Transverse colon (tissue), 4 donors: ENCODE data around the gene OLFML3. TPM values are rescaled to one million over a fixed set of nuclear protein-coding genes. Genes with fewer than 3 reads are reported as not detected.

Experiments used
- DNase-seq: peaks from one replicate; pipeline ENCODE4 v3.0.0-alpha.2; 2019
- H3K27ac ChIP-seq, 4 donors: fragments of 200-600 bp; sonication (generic); 2 replicates each; pipeline ENCODE4 v1.5.1; 2016 to 2018; ENCODE audit warnings: inconsistent platforms in 4 of 4
- H3K27me3 ChIP-seq: fragments of 200-600 bp; sonication (generic); 2 replicates; pipeline ENCODE4 v1.5.1; 2017; ENCODE audit warnings: inconsistent platforms
- H3K36me3 ChIP-seq, 4 donors: fragments of 200-600 bp; sonication (generic); 2 replicates each; pipeline ENCODE4 v1.5.1; 2017 to 2019; ENCODE audit warnings: inconsistent platforms in 4 of 4
- H3K4me1 ChIP-seq, 4 donors: fragments of 200-600 bp; sonication (generic); 2 replicates each; pipeline ENCODE4 v1.5.1; 2017 to 2020; ENCODE audit warnings: inconsistent platforms in 4 of 4
- H3K4me3 ChIP-seq, 4 donors: fragments of 200-600 bp; sonication (generic); 1 replicate in 1 of 4; 2 replicates in 3 of 4; pipeline versions ENCODE4 v1.5.1 to v1.6.1; 2017 to 2019; ENCODE audit warnings: inconsistent platforms in 4 of 4
- H3K9me3 ChIP-seq, 2 donors: fragments of 200-600 bp; sonication (generic); 2 replicates each; pipeline ENCODE4 v1.5.1; 2017 to 2019; ENCODE audit warnings: inconsistent platforms in 2 of 2
- EP300 ChIP-seq: sonication (generic); formaldehyde crosslinking; IDR thresholded peaks from one replicate; pipeline ENCODE4 v1.6.1; 2017; ENCODE audit warnings: antibody characterized with exemption, low read depth
- POLR2A ChIP-seq: fragments of 450-650 bp; IDR thresholded peaks from one replicate; pipeline ENCODE4 v1.6.1; 2016; ENCODE audit warnings: antibody characterized with exemption, mild to moderate bottlenecking, moderate library complexity
- POLR2AphosphoS5 ChIP-seq, 3 donors: sonication (generic); formaldehyde crosslinking; IDR thresholded peaks; one replicate each; pipeline ENCODE4 v1.6.1; 2016; ENCODE audit warnings: antibody characterized with exemption in 3 of 3
- WGBS, 2 donors: methylation state at CpG; one replicate each; pipeline ENCODE4 v1.1.5; 2018; ENCODE audit warnings: low coverage in 1 of 2; 5-methylcytosine and 5-hydroxymethylcytosine counted together
- in situ Hi-C, 4 donors: fragments of 200-750 bp; cut with MboI; loops; one replicate each; pipeline versions ENCODE4 v1.15.0 to v1.15.1; 2017; ENCODE audit warnings: low sequenced_read_pairs in 3 of 4, low pct_ligation_motif_present in 1 of 4, low pct_unique_long_range_greater_than_20kb in 1 of 4
- intact Hi-C: fragments of 100-400 bp; cut with DNase I; formaldehyde crosslinking; loops from one replicate; pipeline ENCODE4 v1.15.1; 2023; ENCODE audit warnings: low total_unique reads
- total RNA-seq, 4 donors: library from RNA; depleted of rRNA; stranded (reverse); fragments of >200 nt; gene quantifications; one replicate each; pipeline ENCODE4 v1.1.0, GENCODE V29; 2016
- TF ChIP-seq, protein P1 (sequence below), 5 experiments: fragments of 200-600 bp in 3 of 5; fragments of 450-650 bp in 2 of 5; sonication (generic) in 3 of 5; IDR thresholded peaks; 1 replicate in 2 of 5; 2 replicates in 3 of 5; pipeline ENCODE4 v1.5.1; 2016 to 2017; ENCODE audit warnings: antibody characterized with exemption in 5 of 5, inconsistent platforms in 3 of 5, mild to moderate bottlenecking in 2 of 5, moderate library complexity in 1 of 5

OLFML3 gene
- total RNA-seq, 4 donors from 2014 or later = 15.7 to 29.2 (median 24.3) TPM

- in situ Hi-C loops = no loop called here
Measured at GRCh38 chr1:113990530-113990929, 11.3 kb downstream of the OLFML3 start.

GRCh38 chr1:113990961-113991360 is 11.7 kb downstream of the OLFML3 start:
- TF ChIP-seq, protein P1, sequence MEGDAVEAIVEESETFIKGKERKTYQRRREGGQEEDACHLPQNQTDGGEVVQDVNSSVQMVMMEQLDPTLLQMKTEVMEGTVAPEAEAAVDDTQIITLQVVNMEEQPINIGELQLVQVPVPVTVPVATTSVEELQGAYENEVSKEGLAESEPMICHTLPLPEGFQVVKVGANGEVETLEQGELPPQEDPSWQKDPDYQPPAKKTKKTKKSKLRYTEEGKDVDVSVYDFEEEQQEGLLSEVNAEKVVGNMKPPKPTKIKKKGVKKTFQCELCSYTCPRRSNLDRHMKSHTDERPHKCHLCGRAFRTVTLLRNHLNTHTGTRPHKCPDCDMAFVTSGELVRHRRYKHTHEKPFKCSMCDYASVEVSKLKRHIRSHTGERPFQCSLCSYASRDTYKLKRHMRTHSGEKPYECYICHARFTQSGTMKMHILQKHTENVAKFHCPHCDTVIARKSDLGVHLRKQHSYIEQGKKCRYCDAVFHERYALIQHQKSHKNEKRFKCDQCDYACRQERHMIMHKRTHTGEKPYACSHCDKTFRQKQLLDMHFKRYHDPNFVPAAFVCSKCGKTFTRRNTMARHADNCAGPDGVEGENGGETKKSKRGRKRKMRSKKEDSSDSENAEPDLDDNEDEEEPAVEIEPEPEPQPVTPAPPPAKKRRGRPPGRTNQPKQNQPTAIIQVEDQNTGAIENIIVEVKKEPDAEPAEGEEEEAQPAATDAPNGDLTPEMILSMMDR (IDR thresholded peaks at IDR 0.05) = no peak
- no peak for TF ChIP-seq POLR2AphosphoS5 (IDR thresholded peaks at IDR 0.05)
- no peak for TF ChIP-seq POLR2A
- TF ChIP-seq EP300 = no peak
- no peaks in the 10 kb centered on the region for H3K4me1 ChIP-seq
- H3K27ac ChIP-seq = no peak overlapping the region
- H3K4me3 ChIP-seq = no peak overlapping the region
- no peaks in the 10 kb centered on the region for H3K36me3 ChIP-seq
- DNase-seq = no peak
- H3K27me3 ChIP-seq = no peaks in the 10 kb centered on the region
- WGBS, 2 donors = 80 to 81% methylated on average over 1 to 4 of the region's 4 CpGs
- intact Hi-C loops (no loop called here), in situ Hi-C loops (no loop called here)
- peaks cover 8 to 14% of the 10 kb centered on the region in 2 donors for H3K9me3 ChIP-seq

More at GRCh38 chr1:113990530-113990929, 11.3 kb downstream of the OLFML3 start:
- 57 to 84% methylated on average over 1 to 2 of the region's 2 CpGs for WGBS, 2 donors
- no peak overlapping the region for H3K4me3 ChIP-seq
- H3K27ac ChIP-seq = no peak overlapping the region
- no peaks in the 10 kb centered on the region for H3K36me3 ChIP-seq
- no peaks in the 10 kb centered on the region for H3K4me1 ChIP-seq
- H3K9me3 ChIP-seq = peaks cover 4 to 10% of the 10 kb centered on the region in 2 donors
- intact Hi-C loops = no loop called here
- no peaks in the 10 kb centered on the region for H3K27me3 ChIP-seq
- DNase-seq = no peak
- TF ChIP-seq POLR2AphosphoS5 (IDR thresholded peaks at IDR 0.05) = no peak
- no peak for TF ChIP-seq POLR2A

GRCh38 chr1:113991467-113991997 is 12.3 kb downstream of the OLFML3 start:
- no peaks in the 10 kb centered on the region for H3K36me3 ChIP-seq
- H3K4me3 ChIP-seq = no peak overlapping the region
- DNase-seq = no peak
- WGBS, 2 donors = 81% methylated on average over 5 of the region's 5 CpGs; no CpG with 5 or more reads in 1 of the 2 donors
- intact Hi-C loops = no loop called here
- H3K4me1 ChIP-seq = no peaks in the 10 kb centered on the region
- in situ Hi-C loops = no loop called here
- peaks cover 10 to 17% of the 10 kb centered on the region in 2 donors for H3K9me3 ChIP-seq
- H3K27ac ChIP-seq = no peak overlapping the region
- TF ChIP-seq POLR2AphosphoS5 (IDR thresholded peaks at IDR 0.05) (no peak), EP300 (no peak), POLR2A (no peak)
- TF ChIP-seq, protein P1 (IDR thresholded peaks at IDR 0.05) = no peak
- no peaks in the 10 kb centered on the region for H3K27me3 ChIP-seq

DNA sequence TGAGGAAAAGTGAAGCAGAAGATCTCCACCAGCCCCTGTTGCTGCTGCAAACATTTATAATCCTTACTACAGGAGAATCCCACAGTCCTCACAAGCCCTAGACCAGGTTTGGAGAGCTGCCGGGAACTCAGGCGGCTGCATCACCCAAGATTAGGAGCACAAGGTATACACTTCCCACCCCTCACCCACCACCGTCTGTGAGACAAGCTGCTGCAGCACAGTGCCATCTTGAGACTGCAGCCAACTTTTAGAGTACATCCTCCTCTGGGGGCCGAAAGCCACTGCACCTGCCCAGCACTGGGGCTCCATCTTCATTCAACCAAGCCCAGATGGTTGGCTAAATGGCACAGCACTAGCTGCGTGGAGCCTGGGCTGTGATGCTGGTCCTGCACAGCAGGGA is 13.8 kb downstream of the OLFML3 start:
- WGBS, 2 donors = 96% methylated on average over 4 of the region's 5 CpGs; no CpG with 5 or more reads in 1 of the 2 donors
- in situ Hi-C loops = no loop called here
- Histone ChIP-seq H3K36me3 (no peaks in the 10 kb centered on the region), H3K27me3 (no peaks in the 10 kb centered on the region), H3K9me3 (peaks cover 10 to 17% of the 10 kb centered on the region in 2 donors), H3K27ac (no peak overlapping the region), H3K4me3 (no peak overlapping the region), H3K4me1 (no peaks in the 10 kb centered on the region)
- DNase-seq = no peak
- intact Hi-C loops = no loop called here
- no peak for TF ChIP-seq POLR2A
- TF ChIP-seq EP300 = no peak
- no peak for TF ChIP-seq POLR2AphosphoS5 (IDR thresholded peaks at IDR 0.05)
- TF ChIP-seq, protein P1 (IDR thresholded peaks at IDR 0.05) = no peak

DNA sequence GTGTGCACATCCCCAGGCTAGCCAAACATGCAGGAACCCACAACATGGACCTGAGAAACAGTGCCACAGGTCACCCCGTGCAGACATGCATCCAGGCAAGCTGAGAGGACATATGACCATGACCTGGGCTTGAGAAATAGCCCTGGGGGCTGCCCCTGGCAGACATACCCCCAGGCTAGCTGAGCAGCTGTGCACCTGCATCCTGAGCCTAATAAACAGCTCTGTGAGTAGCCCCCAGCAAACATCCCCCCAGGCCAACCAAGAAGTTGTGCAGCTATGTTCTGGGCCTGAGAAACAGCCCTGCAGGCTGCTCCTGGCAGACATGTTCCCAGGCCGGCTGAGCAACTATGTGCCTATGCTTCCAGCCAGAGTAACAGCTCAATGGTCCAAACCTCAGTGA is 14.5 kb downstream of the OLFML3 start:
- no peaks in the 10 kb centered on the region for H3K36me3 ChIP-seq
- H3K27ac ChIP-seq = no peak overlapping the region
- no peak for DNase-seq
- no peaks in the 10 kb centered on the region for H3K4me1 ChIP-seq
- TF ChIP-seq, protein P1 (IDR thresholded peaks at IDR 0.05) = no peak
- TF ChIP-seq POLR2A = no peak
- no peak for TF ChIP-seq POLR2AphosphoS5 (IDR thresholded peaks at IDR 0.05)
- no peak for TF ChIP-seq EP300
- no peaks in the 10 kb centered on the region for H3K27me3 ChIP-seq
- H3K9me3 ChIP-seq = peaks cover 10 to 17% of the 10 kb centered on the region in 2 donors
- intact Hi-C loops = no loop called here
- no CpG with 5 or more reads among the region's 2 CpGs for WGBS, 2 donors
- no peak overlapping the region for H3K4me3 ChIP-seq
- in situ Hi-C loops = no loop called here
